SU-DHL-6 (cell line): Measurements from ENCODE around the gene BTC.

ENCODE experiments used
- H2AFZ ChIP-seq: fragments of 200-600 bp; sonication (generic); 2 replicates; pipeline ENCODE4 v1.6.1; 2014; ENCODE audit warnings: low read depth, mild to moderate bottlenecking, moderate library complexity, mixed read lengths, antibody characterized with exemption, low read length; ENCODE audit not compliant: severe bottlenecking
- H3F3A ChIP-seq: fragments of 200-600 bp; shearing (Covaris generic); 2 replicates; pipeline ENCODE4 v1.6.0; 2016; ENCODE audit warnings: antibody characterized with exemption, mild to moderate bottlenecking; ENCODE audit not compliant: insufficient read depth
- H3K27ac ChIP-seq: fragments of 200-600 bp; sonication (generic); 2 replicates; pipeline ENCODE4 v1.5.1; 2016; ENCODE audit warnings: low read depth, mild to moderate bottlenecking, low read length, moderate library complexity, mixed read lengths
- H3K27me3 ChIP-seq: fragments of 200-600 bp; sonication (generic), shearing (Covaris generic); 2 replicates; pipeline ENCODE4 v1.6.0; 2014; ENCODE audit warnings: mild to moderate bottlenecking, low read length
- H3K36me3 ChIP-seq: fragments of 200-600 bp; sonication (generic); 2 replicates; pipeline ENCODE4 v1.6.1; 2014; ENCODE audit warnings: mild to moderate bottlenecking, low read length, mixed read lengths
- H3K4me2 ChIP-seq: fragments of 300-600, 200-600 bp; shearing (Covaris generic), sonication (generic); 2 replicates; pipeline ENCODE4 v1.6.0; 2014; ENCODE audit warnings: low read length, low read depth, mild to moderate bottlenecking; ENCODE audit not compliant: poor library complexity, severe bottlenecking
- H3K4me3 ChIP-seq: fragments of 200-600 bp; sonication (generic); 2 replicates; pipeline ENCODE4 v1.5.1; 2014; ENCODE audit warnings: antibody characterized with exemption, low read length, mild to moderate bottlenecking, mixed read lengths; ENCODE audit not compliant: insufficient read depth, poor library complexity, severe bottlenecking
- H3K79me2 ChIP-seq: fragments of 200-600 bp; sonication (generic); 2 replicates; pipeline ENCODE4 v1.6.1; 2014; ENCODE audit warnings: mild to moderate bottlenecking, low read length, moderate library complexity; ENCODE audit not compliant: insufficient read depth
- H3K9ac ChIP-seq: fragments of 200-600 bp; sonication (generic); 2 replicates; pipeline ENCODE4 v1.7.0; 2014; ENCODE audit warnings: mild to moderate bottlenecking, low read length
- H3K9me2 ChIP-seq: fragments of 200-600 bp; sonication (generic); replicated peaks from 2 replicates; pipeline ENCODE4 v1.6.1; 2014; ENCODE audit warnings: low read length; ENCODE audit not compliant: insufficient read depth
- H3K9me3 ChIP-seq: fragments of 200-600 bp; sonication (generic); 2 replicates; pipeline ENCODE4 v1.6.1; 2014; ENCODE audit warnings: low read length, mixed read lengths; ENCODE audit not compliant: insufficient read depth
- H4K20me1 ChIP-seq: fragments of 200-600 bp; sonication (generic); 2 replicates; pipeline ENCODE4 v1.6.1; 2014; ENCODE audit warnings: low read depth, mild to moderate bottlenecking, antibody characterized with exemption, low read length, moderate library complexity, mixed read lengths
- CTCF ChIP-seq: fragments of 200-600 bp; sonication (generic); IDR thresholded peaks from one replicate; pipeline ENCODE4 v1.5.1; 2017; ENCODE audit warnings: antibody characterized with exemption, mild to moderate bottlenecking, low read length, moderate library complexity; ENCODE audit not compliant: insufficient read depth, poor library complexity, severe bottlenecking
- EZH2phosphoT487 ChIP-seq: fragments of 200-600 bp; sonication (generic), shearing (Covaris generic); conservative IDR thresholded peaks from 2 replicates; pipeline ENCODE4 v1.6.1; 2018; ENCODE audit warnings: mild to moderate bottlenecking, antibody characterized with exemption, low read length, moderate library complexity, mixed read lengths

Gene BTC

GRCh38 chr4:74796631-74797030 is 2.3 kb upstream of the BTC start:
- no peaks in the 10 kb centered on the region for H3K9me3 ChIP-seq
- H3K36me3 ChIP-seq: no peaks in the 10 kb centered on the region
- no peak overlapping the region for H3K4me3 ChIP-seq
- H3K9ac ChIP-seq: no peak overlapping the region
- no peaks in the 10 kb centered on the region for H3F3A ChIP-seq
- H3K4me2 ChIP-seq: no peak overlapping the region
- no peaks in the 10 kb centered on the region for H3K79me2 ChIP-seq
- H3K27ac ChIP-seq: no peak overlapping the region
- H3K27me3 ChIP-seq: no peaks in the 10 kb centered on the region
- H4K20me1 ChIP-seq: no peaks in the 10 kb centered on the region
- TF ChIP-seq EZH2phosphoT487 (no peak), CTCF (no peak)
- no peaks in the 10 kb centered on the region for H3K9me2 ChIP-seq
- H2AFZ ChIP-seq: no peak overlapping the region

GRCh38 chr4:74793757-74794381 is 454 bp downstream of the BTC start:
- peak overlapping the region; percentile 33 for H3K4me2 ChIP-seq
- H3K9me2 ChIP-seq: no peaks in the 10 kb centered on the region
- H3K4me3 ChIP-seq: no peak overlapping the region
- no peak overlapping the region for H3K27ac ChIP-seq
- H3K9ac ChIP-seq: no peak overlapping the region; the same call in 1 of the 2 replicates
- no peaks in the 10 kb centered on the region for H3F3A ChIP-seq
- no peaks in the 10 kb centered on the region for H4K20me1 ChIP-seq
- no peaks in the 10 kb centered on the region for H3K36me3 ChIP-seq
- no peaks in the 10 kb centered on the region for H3K27me3 ChIP-seq
- no peaks in the 10 kb centered on the region for H3K9me3 ChIP-seq
- no peaks in the 10 kb centered on the region for H3K79me2 ChIP-seq
- peak overlapping the region; percentile 48 for H2AFZ ChIP-seq
- TF ChIP-seq CTCF (no peak), EZH2phosphoT487 (no peak)

- H2AFZ ChIP-seq: no peak overlapping the region
- no peaks in the 10 kb centered on the region for H3K9me3 ChIP-seq
- no peaks in the 10 kb centered on the region for H3K9me2 ChIP-seq
- H3F3A ChIP-seq: no peaks in the 10 kb centered on the region
- no peaks in the 10 kb centered on the region for H3K36me3 ChIP-seq
- no peak for TF ChIP-seq EZH2phosphoT487
- TF ChIP-seq CTCF: no peak
- no peak overlapping the region for H3K27ac ChIP-seq
- H3K27me3 ChIP-seq: no peaks in the 10 kb centered on the region
- H3K9ac ChIP-seq: no peak overlapping the region
- H4K20me1 ChIP-seq: no peaks in the 10 kb centered on the region
- H3K4me3 ChIP-seq: no peak overlapping the region
- H3K4me2 ChIP-seq: no peak overlapping the region
- no peaks in the 10 kb centered on the region for H3K79me2 ChIP-seq
These were observed 3.7 kb downstream of the BTC start for GRCh38 chr4:74790652-74791051.
